LNCAP (cell line): ENCODE measurements around the gene LAMA5.

Source experiments
- TF ChIP-seq, protein P1 (sequence below): fragments of 450-650 bp; IDR thresholded peaks from 2 replicates; pipeline ENCODE4 v1.5.1; 2017; ENCODE audit warnings: mild to moderate bottlenecking

The LAMA5 gene

DNA sequence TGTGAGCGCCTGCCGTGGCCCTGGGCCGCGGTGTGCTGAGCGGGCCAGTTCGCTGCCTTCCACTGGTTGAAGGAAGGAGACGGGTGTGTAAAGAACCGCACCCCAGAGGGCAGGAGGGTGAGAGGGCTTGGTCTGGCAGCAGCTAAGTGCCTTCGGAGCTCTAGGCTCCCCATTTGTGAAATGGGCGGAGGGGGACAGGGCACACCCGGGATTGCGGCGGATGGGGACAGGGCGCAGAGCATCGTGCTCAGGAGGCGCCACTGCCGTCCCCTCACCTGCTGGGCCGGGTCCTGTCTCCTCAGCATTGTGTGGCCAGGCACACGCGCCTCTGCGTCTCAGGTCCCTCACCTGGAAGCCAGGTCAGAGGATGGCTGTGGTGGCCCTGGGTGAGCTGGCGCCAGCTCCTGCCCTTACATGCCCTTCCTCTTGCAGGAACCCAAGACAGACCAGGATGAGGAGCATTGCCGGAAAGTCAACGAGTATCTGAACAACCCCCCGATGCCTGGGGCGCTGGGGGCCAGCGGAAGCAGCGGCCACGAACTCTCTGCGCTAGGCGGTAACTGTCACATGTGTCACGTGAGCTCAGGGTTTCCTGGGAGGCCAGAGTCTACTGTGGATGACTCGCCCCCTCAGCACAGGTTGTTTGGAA, 61.2 kb downstream of the LAMA5 start:
- TF ChIP-seq, protein P1, sequence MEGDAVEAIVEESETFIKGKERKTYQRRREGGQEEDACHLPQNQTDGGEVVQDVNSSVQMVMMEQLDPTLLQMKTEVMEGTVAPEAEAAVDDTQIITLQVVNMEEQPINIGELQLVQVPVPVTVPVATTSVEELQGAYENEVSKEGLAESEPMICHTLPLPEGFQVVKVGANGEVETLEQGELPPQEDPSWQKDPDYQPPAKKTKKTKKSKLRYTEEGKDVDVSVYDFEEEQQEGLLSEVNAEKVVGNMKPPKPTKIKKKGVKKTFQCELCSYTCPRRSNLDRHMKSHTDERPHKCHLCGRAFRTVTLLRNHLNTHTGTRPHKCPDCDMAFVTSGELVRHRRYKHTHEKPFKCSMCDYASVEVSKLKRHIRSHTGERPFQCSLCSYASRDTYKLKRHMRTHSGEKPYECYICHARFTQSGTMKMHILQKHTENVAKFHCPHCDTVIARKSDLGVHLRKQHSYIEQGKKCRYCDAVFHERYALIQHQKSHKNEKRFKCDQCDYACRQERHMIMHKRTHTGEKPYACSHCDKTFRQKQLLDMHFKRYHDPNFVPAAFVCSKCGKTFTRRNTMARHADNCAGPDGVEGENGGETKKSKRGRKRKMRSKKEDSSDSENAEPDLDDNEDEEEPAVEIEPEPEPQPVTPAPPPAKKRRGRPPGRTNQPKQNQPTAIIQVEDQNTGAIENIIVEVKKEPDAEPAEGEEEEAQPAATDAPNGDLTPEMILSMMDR, result no peak

DNA sequence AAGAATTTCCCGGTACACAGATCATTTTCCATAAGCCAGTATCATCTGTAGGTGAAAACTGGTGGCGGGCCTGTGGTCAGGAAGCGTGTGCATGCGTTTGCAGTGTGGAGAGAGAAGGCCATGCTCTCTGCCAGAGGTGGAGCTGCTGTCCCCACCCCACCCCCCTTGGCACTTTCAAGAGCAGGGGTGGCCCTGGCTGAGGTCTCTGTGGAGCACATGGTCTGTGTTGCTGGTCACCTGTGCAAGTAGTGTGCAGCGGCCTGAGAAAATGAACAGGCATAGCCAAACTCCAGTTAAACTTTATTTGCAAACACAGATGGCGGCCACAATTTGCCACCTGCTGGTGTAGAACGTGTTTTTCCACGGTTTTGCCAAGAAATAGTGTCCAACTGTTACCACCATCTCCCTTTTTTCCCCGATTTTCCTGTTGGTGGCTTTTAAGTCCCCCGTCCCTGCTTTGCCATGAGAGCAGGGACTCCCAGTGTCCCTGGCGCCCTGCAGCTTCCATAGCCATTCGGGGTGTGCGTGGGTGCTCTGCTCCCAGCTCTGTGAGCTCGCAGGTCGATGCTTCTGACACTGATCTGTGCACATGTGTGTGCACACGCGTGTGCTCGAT, 61.9 kb downstream of the LAMA5 start:
- TF ChIP-seq, protein P1, result no peak

DNA sequence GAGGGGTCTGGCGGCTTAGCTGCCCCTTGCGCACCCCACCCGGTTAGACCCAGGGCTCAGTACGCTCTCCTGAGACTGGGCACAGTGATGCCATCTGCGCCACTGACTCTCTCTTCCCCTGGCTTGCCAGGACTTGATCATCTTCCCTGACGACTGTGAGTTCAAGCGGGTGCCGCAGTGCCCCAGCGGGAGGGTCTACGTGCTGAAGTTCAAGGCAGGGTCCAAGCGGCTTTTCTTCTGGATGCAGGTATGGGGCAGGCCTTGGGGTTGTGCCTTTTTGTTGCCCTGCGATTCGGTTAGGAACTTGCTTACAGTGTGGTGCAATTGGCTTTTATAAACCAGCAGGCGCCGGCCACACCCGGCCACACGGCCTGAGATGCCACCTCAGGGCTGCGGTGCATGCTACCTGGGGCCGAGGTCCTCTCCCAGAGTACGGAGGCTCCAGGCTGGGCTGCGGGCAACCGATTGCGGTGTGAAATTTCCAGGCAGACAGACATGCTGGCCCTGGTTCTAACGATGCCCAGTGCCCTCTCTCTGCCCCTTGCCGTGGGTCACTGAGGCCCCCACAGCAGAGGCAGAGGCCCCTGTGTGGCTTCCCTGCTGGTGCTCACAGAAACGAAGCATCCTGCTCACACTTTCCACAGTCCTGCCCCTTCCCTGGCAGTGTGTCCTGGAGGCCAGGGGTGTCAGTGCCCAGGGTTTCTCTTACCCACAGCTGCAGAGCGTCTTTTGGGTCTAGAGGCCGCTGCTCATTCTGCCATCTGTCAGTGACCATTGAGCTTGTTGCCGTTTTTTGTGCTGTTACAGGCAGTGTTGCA, 62.6 kb downstream of the LAMA5 start:
- TF ChIP-seq, protein P1, result no peak

DNA sequence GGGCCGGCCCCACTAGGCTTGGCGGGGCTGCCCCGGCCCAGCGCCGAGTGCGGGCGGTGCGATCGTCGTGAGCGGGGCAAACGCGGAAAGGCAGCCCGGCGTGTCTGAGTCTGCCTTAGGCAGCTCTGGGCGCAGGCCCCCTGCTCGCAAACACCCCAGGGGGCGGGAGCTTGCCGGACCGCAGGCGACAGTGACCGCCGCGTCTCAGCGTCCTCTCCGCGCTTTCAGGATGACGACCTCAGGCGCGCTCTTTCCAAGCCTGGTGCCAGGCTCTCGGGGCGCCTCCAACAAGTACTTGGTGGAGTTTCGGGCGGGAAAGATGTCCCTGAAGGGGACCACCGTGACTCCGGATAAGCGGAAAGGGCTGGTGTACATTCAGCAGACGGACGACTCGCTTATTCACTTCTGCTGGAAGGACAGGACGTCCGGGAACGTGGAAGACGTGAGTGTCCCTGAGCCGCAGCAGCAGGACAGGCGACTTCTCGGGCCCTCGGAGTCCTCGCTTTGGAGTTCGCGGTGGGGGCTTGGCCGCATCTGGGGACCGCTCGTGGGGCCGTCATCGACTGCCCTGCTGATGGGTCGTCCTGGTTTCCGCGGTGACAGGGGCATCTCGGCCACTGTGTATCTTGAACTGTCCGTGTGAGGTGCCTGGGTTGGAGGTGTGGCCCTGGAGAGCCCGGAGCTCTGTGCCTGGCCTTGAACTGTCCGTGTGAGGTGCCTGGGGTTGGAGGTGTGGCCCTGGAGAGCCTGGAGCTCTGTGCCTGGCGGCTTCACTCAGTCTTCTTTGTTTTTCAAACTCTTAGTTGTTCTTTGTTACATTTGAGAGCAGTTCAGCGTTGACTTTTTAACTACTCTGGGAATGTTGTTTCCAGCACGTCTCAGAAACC, 63.5 kb downstream of the LAMA5 start:
- TF ChIP-seq, protein P1, result no peak

GRCh38 chr20:62303062-62303339, 64.1 kb downstream of the LAMA5 start:
- TF ChIP-seq, protein P1, result no peak

- TF ChIP-seq, protein P1, result peak; percentile 92
Observed at GRCh38 chr20:62302341-62303061, 64.6 kb downstream of the LAMA5 start, which contains the start of gene ADRM1. ADRM1 (plus strand) TSS chr20:62302997; CDS start chr20:62303569, 572 bp downstream.
